Left lung (tissue), 10 donors: ENCODE results near the gene ZCWPW2. TPM values are rescaled to one million over a fixed set of nuclear protein-coding genes. Genes with fewer than 3 reads are reported as not detected.

Experiments used
- ATAC-seq: fragments of 200-7000 bp; cut with Tn5 transposase; one replicate; pipeline ENCODE4 v1.9.1; 2020; ENCODE audit warnings: moderate library complexity
- DNase-seq, 4 donors: peaks; one replicate each; pipeline ENCODE4 v3.0.0-alpha.2; 2013 to 2020
- H3K27ac ChIP-seq, 2 donors: fragments of 200-600 bp; sonication (generic) in 1 of 2; one replicate each; pipeline versions ENCODE4 v1.5.0 to v1.8.0; 2020 to 2021
- H3K27me3 ChIP-seq, 2 donors: fragments of 200-600 bp; sonication (generic) in 1 of 2; one replicate each; pipeline versions ENCODE4 v1.5.0 to v1.8.0; 2020 to 2021
- H3K36me3 ChIP-seq, 2 donors: fragments of 200-600 bp; sonication (generic) in 1 of 2; one replicate each; pipeline versions ENCODE4 v1.5.0 to v1.8.0; 2020 to 2021
- H3K4me1 ChIP-seq, 2 donors: fragments of 200-600 bp; one replicate each; pipeline ENCODE4 v1.8.0; 2021
- H3K4me3 ChIP-seq, 2 donors: fragments of 200-600 bp; sonication (generic) in 1 of 2; one replicate each; pipeline versions ENCODE4 v1.5.0 to v1.8.0; 2020 to 2021; ENCODE audit warnings: mild to moderate bottlenecking in 1 of 2
- H3K9me3 ChIP-seq, 2 donors: fragments of 200-600 bp; sonication (generic) in 1 of 2; one replicate each; pipeline versions ENCODE4 v1.5.0 to v1.8.0; 2020 to 2021
- intact Hi-C, 2 donors: fragments of 100-400 bp; cut with DNase I; formaldehyde crosslinking; loops; one replicate each; pipeline versions ENCODE4 v1.11.2 to v1.14.2; 2022
- polyA plus RNA-seq, 6 donors: library from polyadenylated mRNA; unstranded; fragments of 120-200 nt; gene quantifications; one replicate each; pipeline ENCODE4 v1.2.1, GENCODE V29; 2013; ENCODE audit not compliant: insufficient read length in 6 of 6
- total RNA-seq, 2 donors: library from RNA; stranded (reverse); fragmentation: NEBNext Ultra II Directional; extraction: Animal tissue kit (Norgen Biotek cat#: 25700); gene quantifications; one replicate each; pipeline ENCODE4 v1.2.1, GENCODE V29; 2021
- TF ChIP-seq, protein P1 (sequence below), 2 donors: fragments of 200-600 bp; sonication (generic) in 1 of 2; IDR thresholded peaks; one replicate each; pipeline versions ENCODE4 v1.5.0 to v1.8.0; 2021; ENCODE audit warnings: antibody characterized with exemption in 2 of 2
- donor health status: DM: no; HTN: yes; CAD: no.
- donor health status: DM: no; HTN: no; CAD: no.

Gene ZCWPW2
- total and polyA plus RNA-seq, 8 donors, result 0.84 to 3.4 (median 2.3) TPM

DNA sequence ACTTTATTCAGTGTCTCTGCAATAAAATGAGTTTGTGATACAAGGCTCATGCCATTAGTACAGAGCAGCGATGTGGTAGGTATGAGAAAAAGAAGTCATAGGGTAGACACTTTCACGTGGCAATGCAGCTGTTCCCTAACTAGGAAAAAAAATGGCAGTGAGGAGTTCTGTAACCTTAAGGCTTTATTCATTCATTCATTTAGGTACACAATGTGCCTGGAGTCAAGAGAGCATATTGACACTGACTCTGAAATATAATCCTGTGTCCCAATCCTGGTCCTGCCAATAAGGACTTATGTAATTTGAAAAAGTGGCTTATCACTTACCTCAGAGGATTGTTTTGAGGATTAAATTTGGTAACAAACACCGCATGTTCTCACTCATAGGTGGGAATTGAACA lies 173.1 kb downstream of the ZCWPW2 start:
- H3K4me1 ChIP-seq, result no peaks in the 10 kb centered on the region
- H3K4me3 ChIP-seq, result no peak overlapping the region
- DNase-seq (no peak), ATAC-seq (no peak)
- no peaks in the 10 kb centered on the region for H3K36me3 ChIP-seq
- no peak overlapping the region for H3K27ac ChIP-seq
- H3K9me3 ChIP-seq, result peaks cover 0 to 4% of the 10 kb centered on the region in 2 donors
- intact Hi-C loops, result no loop called here
- TF ChIP-seq, protein P1, sequence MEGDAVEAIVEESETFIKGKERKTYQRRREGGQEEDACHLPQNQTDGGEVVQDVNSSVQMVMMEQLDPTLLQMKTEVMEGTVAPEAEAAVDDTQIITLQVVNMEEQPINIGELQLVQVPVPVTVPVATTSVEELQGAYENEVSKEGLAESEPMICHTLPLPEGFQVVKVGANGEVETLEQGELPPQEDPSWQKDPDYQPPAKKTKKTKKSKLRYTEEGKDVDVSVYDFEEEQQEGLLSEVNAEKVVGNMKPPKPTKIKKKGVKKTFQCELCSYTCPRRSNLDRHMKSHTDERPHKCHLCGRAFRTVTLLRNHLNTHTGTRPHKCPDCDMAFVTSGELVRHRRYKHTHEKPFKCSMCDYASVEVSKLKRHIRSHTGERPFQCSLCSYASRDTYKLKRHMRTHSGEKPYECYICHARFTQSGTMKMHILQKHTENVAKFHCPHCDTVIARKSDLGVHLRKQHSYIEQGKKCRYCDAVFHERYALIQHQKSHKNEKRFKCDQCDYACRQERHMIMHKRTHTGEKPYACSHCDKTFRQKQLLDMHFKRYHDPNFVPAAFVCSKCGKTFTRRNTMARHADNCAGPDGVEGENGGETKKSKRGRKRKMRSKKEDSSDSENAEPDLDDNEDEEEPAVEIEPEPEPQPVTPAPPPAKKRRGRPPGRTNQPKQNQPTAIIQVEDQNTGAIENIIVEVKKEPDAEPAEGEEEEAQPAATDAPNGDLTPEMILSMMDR (IDR thresholded peaks at IDR 0.05), result no peak
- H3K27me3 ChIP-seq, result no peaks in the 10 kb centered on the region

DNA sequence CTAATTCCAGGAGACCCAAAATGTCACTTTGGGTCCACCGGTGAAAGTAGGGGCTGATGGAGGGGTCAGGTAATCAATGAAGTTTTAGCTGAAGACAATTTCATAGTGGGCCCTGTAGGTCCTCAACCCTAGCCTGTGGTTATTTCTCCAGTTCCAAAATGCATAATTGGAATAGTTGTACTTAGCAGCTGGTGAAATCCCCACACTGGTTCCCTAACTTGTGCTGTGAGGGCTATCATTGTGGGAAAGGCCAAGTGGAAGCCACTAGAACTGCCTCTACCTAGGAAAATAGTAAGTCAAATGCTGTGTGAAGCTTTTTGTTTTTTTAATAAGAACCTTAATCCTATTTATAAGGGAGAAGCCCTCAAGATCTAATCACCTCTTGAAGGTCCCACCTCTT lies 193.8 kb downstream of the ZCWPW2 start:
- Histone ChIP-seq H3K27me3 (no peaks in the 10 kb centered on the region), H3K27ac (no peak overlapping the region), H3K4me3 (no peak overlapping the region), H3K36me3 (no peaks in the 10 kb centered on the region), H3K9me3 (peaks cover 0 to 43% of the 10 kb centered on the region in 2 donors), H3K4me1 (no peaks in the 10 kb centered on the region)
- TF ChIP-seq, protein P1 (IDR thresholded peaks at IDR 0.05), result no peak
- DNase-seq, result no peak
- no peak for ATAC-seq
- intact Hi-C loops, result no loop called here

DNA sequence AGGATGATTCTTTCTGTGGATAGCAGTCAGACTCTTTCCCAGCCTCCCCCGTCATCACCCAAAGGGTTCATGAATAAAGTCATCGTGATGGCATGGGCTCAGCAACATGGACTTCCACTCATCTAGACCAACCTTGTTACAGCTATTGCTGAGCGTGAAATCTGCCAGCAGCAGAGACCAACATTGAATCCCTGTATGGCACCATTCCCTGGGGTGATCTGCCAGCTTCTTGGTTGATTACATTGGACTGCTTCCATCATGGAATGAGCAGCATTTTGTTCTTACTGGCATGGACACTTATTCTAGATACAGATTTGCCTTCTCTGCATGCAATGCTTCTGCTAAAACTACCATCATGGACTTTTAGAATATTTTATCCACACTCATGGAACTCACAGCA lies 195.7 kb downstream of the ZCWPW2 start:
- Histone ChIP-seq H3K27ac (no peak overlapping the region), H3K4me1 (no peaks in the 10 kb centered on the region), H3K36me3 (no peaks in the 10 kb centered on the region), H3K9me3 (peaks cover 0 to 43% of the 10 kb centered on the region in 2 donors), H3K27me3 (no peaks in the 10 kb centered on the region), H3K4me3 (no peak overlapping the region)
- DNase-seq (no peak), ATAC-seq (no peak)
- intact Hi-C loops, result no loop called here
- TF ChIP-seq, protein P1 (IDR thresholded peaks at IDR 0.05), result no peak

DNA sequence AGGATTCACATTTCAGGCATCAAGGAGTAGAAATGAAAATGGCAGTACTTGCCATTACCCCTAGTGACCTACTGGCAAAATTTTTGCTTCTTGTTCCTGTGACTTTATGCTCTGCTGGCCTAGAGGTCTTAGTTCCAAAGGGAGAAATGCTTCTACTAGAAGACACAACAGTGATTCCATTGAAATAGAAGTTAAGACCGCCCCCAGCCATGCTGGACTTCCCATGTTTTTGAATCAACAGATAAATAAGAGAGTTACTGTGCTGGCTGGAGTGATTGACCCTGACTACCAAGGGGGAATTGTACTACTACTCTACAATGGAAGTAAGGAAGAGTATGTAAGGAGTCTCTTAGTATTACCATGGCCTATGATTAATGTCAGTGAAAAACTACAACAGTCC lies 196.3 kb downstream of the ZCWPW2 start:
- Histone ChIP-seq H3K27me3 (no peaks in the 10 kb centered on the region), H3K9me3 (peaks cover 0 to 38% of the 10 kb centered on the region in 2 donors), H3K36me3 (no peaks in the 10 kb centered on the region), H3K4me1 (no peaks in the 10 kb centered on the region), H3K4me3 (no peak overlapping the region), H3K27ac (no peak overlapping the region)
- intact Hi-C loops, result no loop called here
- TF ChIP-seq, protein P1 (IDR thresholded peaks at IDR 0.05), result no peak
- ATAC-seq (no peak), DNase-seq (no peak)

DNA sequence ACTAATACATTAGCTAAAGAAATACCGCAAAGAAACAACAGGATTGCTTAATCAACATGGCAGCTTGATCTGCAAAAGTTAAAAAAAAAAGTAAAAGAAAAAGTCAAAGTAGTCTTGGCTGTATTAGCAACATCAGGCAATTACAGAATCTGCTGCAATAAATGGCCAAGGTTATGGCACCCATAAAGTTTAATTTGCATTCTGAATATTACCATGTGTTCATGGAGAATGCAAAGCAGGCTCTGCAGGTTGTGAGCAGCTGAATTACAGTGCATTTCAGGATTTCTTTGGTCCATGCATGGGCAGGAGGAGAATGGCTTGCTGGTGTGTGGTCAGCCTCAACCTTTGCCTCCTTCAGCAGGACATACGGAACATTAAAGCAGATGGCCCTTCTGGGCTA lies 199.2 kb downstream of the ZCWPW2 start:
- Histone ChIP-seq H3K9me3 (peaks cover 0 to 21% of the 10 kb centered on the region in 2 donors), H3K36me3 (no peaks in the 10 kb centered on the region), H3K27me3 (no peaks in the 10 kb centered on the region), H3K27ac (no peak overlapping the region), H3K4me3 (no peak overlapping the region), H3K4me1 (no peaks in the 10 kb centered on the region)
- ATAC-seq, result no peak
- intact Hi-C loops, result no loop called here
- TF ChIP-seq, protein P1 (IDR thresholded peaks at IDR 0.05), result no peak
- no peak for DNase-seq
